GM21360 (cell line): ENCODE data around the gene AKAP8.
"Not testable (repeated sequence)": the region's sequence is repeated elsewhere in the genome, so short reads cannot be mapped to it uniquely, and the experiment has no call there.

Experiments
- ATAC-seq: cut with Tn5 transposase; IDR thresholded peaks from one replicate; pipeline ENCODE4 v1.9.1; 2021; ENCODE audit warnings: mild to moderate bottlenecking, moderate library complexity; ENCODE audit not compliant: unreplicated experiment

Gene AKAP8

GRCh38 chr19:15374105-15374651 lies 5.4 kb downstream of the AKAP8 start:
- no peak for ATAC-seq

- ATAC-seq: no peak
Measured at GRCh38 chr19:15373644-15374043, 5.9 kb downstream of the AKAP8 start.

GRCh38 chr19:15372891-15373301 lies 6.7 kb downstream of the AKAP8 start:
- no peak for ATAC-seq

- no peak for ATAC-seq
Measured at GRCh38 chr19:15372470-15372869, 7.1 kb downstream of the AKAP8 start.

GRCh38 chr19:15371786-15372380 lies 7.7 kb downstream of the AKAP8 start:
- no peak for ATAC-seq

DNA sequence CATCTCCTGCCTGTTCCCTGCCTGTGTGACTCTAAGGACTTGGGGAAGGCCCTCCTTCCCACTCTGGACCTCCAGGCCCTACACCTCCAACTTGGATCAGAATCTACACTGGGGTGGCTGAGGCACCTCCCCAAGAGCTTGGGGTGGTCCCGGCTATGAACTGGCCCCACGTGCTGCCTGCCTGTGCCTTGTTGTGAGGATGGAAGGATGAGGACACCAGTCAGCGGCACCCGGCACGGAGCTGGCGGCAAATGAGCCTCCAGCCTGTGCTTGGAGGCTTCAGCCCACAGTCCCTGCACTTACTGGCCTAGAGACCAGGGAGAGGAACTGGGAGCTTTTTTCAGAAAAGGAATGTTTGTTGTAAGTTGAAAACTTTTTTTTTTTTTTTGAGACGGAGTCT lies 8.5 kb downstream of the AKAP8 start:
- no peak for ATAC-seq

DNA sequence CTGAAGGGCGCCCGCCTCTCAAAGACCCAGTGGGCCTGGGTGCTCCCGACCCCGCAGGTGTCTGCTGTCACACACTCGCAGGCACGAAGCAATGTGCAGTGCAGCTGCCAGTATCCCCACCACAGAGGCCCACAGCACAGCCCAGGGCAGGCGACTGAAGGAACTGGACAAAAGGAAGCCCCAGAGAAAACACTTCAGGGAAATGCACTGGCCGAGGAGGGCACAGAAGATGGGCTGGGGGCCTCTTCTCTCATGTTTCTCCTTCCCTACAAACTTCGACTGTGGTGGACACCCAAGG lies 10.0 kb downstream of the AKAP8 start:
- no peak for ATAC-seq

DNA sequence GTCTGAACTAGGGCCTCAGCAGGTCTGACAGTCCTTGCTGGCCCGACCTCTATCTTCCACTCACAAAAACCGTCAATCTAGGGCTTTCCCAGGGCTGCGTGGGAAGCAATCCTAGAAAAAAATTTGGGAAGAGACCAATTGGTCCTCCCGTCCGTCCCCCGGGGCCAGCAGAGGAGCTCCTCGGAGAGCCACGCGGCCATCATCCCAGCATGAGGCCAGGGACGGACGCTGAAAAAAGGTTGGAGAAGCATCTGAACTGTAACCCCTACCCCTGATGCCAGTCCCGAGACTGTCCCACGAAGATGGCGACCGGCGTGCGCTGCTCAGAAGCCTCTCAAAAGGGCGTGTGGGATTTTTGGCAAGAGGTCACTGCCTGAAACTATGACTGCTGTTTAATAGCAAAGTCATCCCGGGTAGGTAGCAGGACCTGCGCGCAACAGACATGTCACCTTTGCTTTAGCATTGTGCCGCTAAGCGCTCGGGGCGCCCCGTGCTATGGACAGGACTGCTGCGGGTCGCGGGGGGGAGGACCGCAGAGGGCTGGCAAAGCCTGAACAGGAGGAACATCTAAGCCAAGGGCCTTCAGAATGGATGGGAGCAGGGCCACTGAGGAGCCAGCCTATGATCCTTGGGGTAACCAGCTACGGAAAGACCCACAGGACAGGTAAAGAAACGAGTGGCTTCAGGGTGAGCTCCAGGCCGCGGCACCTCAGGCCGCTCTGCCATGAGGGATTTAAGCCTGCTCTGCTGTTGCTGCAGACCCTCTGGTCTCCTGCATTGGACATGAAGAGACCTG lies 10.6 kb downstream of the AKAP8 start:
- ATAC-seq: no peak

GRCh38 chr19:15368051-15368632 lies 11.4 kb downstream of the AKAP8 start:
- ATAC-seq: no peak

DNA sequence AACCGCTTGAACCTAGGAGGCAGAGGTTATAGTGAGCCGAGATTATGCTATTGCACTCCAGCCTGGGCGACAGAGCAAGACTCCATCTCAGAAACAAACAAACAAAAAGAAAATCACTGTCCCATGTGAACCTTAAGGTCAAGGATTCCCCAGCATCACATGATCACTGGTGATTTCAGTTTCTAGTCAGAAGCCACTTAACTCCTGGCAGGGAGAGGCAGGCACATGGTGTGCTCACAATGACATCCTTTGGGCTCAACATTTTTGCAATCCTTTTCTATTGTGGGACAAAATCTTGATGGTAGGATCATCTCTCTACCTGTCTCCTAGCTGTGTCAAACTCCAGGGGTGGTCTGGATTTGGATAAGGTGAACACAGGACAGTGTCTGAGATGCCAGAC lies 12.1 kb downstream of the AKAP8 start:
- no peak for ATAC-seq

- ATAC-seq: no peak
Measured at GRCh38 chr19:15365264-15365663, 14.3 kb downstream of the AKAP8 start.

GRCh38 chr19:15363791-15364190 lies 15.8 kb downstream of the AKAP8 start:
- not testable (repeated sequence) for ATAC-seq

GRCh38 chr19:15363048-15363447 lies 16.5 kb downstream of the AKAP8 start:
- ATAC-seq: not testable (repeated sequence)

- ATAC-seq: not testable (repeated sequence)
Measured at GRCh38 chr19:15360015-15360414, 19.6 kb downstream of the AKAP8 start.

DNA sequence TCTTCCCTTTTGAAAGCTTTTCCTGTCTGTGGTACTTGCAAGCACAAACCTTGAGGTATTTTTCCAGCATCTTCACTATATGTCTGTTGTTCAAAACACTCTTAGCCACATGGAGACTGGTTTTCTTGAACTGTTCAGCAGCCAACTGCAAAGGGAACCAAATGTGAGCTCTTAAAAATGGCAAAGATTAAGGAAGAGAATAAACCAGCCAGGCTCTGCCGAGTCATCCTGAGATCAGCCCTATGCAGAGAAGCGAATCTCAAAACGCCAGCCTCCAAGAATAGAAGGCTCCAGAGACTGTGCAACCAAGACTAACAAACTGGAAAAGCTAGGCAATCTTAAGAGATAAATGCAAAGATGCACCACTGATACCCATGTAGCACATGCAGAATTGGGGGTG lies 20.7 kb downstream of the AKAP8 start:
- no peak for ATAC-seq

- no peak for ATAC-seq
Measured at GRCh38 chr19:15357906-15358305, 21.7 kb downstream of the AKAP8 start.

DNA sequence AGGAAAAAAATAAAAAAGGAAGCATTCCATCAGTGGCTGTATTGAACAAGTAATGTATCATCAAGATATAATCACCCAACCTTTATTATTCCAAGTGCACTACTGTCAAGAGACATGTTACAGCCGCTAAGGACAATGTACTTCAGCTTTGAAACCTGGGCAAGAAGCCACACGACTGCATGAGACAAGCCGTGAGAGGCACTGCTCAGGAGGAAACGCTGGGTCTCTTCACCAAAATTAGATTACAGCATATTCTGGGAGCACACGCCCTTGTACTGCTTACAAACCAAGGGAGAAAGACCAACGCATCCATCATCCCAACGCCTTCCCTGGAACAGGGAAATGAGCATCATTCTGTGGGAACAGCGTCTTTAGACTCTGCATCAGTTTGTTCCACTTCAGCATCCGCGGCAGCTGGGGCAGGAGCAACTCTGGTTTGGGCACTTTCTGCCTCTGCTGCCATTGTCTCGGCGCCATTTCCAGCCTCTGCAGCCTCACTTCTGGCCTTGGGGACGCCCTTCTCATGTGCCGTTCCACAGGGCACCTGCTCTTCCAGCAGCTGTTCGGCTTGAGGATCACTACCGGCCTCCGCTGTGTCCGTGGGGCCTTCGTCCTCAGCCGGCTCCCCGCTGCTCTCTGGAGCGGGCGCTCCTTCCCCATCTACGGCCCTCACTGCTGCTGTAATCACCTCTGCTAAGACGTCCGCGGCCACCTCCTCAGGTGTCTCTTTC lies 24.9 kb downstream of the AKAP8 start:
- ATAC-seq: no peak

- no peak for ATAC-seq
Measured at GRCh38 chr19:15353908-15354307, 25.7 kb downstream of the AKAP8 start.

GRCh38 chr19:15352535-15352934 lies 27.1 kb downstream of the AKAP8 start:
- not testable (repeated sequence) for ATAC-seq

GRCh38 chr19:15341328-15341727 lies 38.3 kb downstream of the AKAP8 start:
- ATAC-seq: not testable (repeated sequence)

GRCh38 chr19:15340086-15340485 lies 39.5 kb downstream of the AKAP8 start:
- no peak for ATAC-seq
